ENCODE results near the gene MORN4.
"Not testable (repeated sequence)": the region's sequence is repeated elsewhere in the genome, so short reads cannot be mapped to it uniquely, and the experiment has no call there.

The MORN4 gene

GRCh38 chr10:97632949-97633884 is at the start of gene MORN4:
Gene MORN4, minus strand, starts transcription at chr10:97633500. Its CDS starts 13,847 bp downstream, at chr10:97619653.
- DNase-seq (ENCODE audit: low read depth in 2 of 2, low spot score in 1 of 2) = peak; percentile 67 to 78

- DNase-seq (ENCODE audit: low read depth in 2 of 2, low spot score in 1 of 2) = no peak
Measured at GRCh38 chr10:97682042-97682441, 48.7 kb upstream of the MORN4 start.

- DNase-seq (ENCODE audit: low read depth in 2 of 2, low spot score in 1 of 2) = no peak
Measured at GRCh38 chr10:97679594-97679993, 46.3 kb upstream of the MORN4 start.

- DNase-seq (ENCODE audit: low read depth in 2 of 2, low spot score in 1 of 2) = peak in 1 of 2 donors; percentile 14
Measured at GRCh38 chr10:97676770-97677581, 43.7 kb upstream of the MORN4 start.

GRCh38 chr10:97675222-97675621 is 41.9 kb upstream of the MORN4 start:
- DNase-seq (ENCODE audit: low read depth in 2 of 2, low spot score in 1 of 2) = no peak

- DNase-seq (ENCODE audit: low read depth in 2 of 2, low spot score in 1 of 2) = no peak
Measured at GRCh38 chr10:97673736-97674525, 40.6 kb upstream of the MORN4 start.

- DNase-seq (ENCODE audit: low read depth in 2 of 2, low spot score in 1 of 2) = no peak
Measured at GRCh38 chr10:97669571-97669970, 36.3 kb upstream of the MORN4 start.

GRCh38 chr10:97667463-97667862 is 34.2 kb upstream of the MORN4 start:
- no peak for DNase-seq (ENCODE audit: low read depth in 2 of 2, low spot score in 1 of 2)

GRCh38 chr10:97666992-97667391 is 33.7 kb upstream of the MORN4 start:
- no peak for DNase-seq (ENCODE audit: low read depth in 2 of 2, low spot score in 1 of 2)

- DNase-seq (ENCODE audit: low read depth in 2 of 2, low spot score in 1 of 2) = no peak
Measured at GRCh38 chr10:97664282-97664850, 31.1 kb upstream of the MORN4 start.

GRCh38 chr10:97659589-97659988 is 26.3 kb upstream of the MORN4 start:
- no peak for DNase-seq (ENCODE audit: low read depth in 2 of 2, low spot score in 1 of 2)

GRCh38 chr10:97656777-97657176 is 23.5 kb upstream of the MORN4 start:
- no peak for DNase-seq (ENCODE audit: low read depth in 2 of 2, low spot score in 1 of 2)

- no peak for DNase-seq (ENCODE audit: low read depth in 2 of 2, low spot score in 1 of 2)
Measured at GRCh38 chr10:97651773-97652172, 18.5 kb upstream of the MORN4 start.

GRCh38 chr10:97650726-97651125 is 17.4 kb upstream of the MORN4 start:
- DNase-seq (ENCODE audit: low read depth in 2 of 2, low spot score in 1 of 2) = no peak

GRCh38 chr10:97649405-97649750 is 16.1 kb upstream of the MORN4 start:
- DNase-seq (ENCODE audit: low read depth in 2 of 2, low spot score in 1 of 2) = not testable (repeated sequence)

GRCh38 chr10:97648562-97649404 is 15.5 kb upstream of the MORN4 start:
- peak; percentile 5 to 13 for DNase-seq (ENCODE audit: low read depth in 2 of 2, low spot score in 1 of 2)

- DNase-seq (ENCODE audit: low read depth in 2 of 2, low spot score in 1 of 2) = no peak
Measured at GRCh38 chr10:97647556-97647955, 14.3 kb upstream of the MORN4 start.

- no peak for DNase-seq (ENCODE audit: low read depth in 2 of 2, low spot score in 1 of 2)
Measured at GRCh38 chr10:97644936-97645335, 11.6 kb upstream of the MORN4 start.

- DNase-seq (ENCODE audit: low read depth in 2 of 2, low spot score in 1 of 2) = no peak
Measured at GRCh38 chr10:97643441-97643985, 10.2 kb upstream of the MORN4 start.
